Nephron (organoid): ENCODE data around the gene EMX1.

ENCODE experiments used
- H3K27ac Mint-ChIP-seq, 3 experiments: 2 replicates each; pipeline ENCODE4 v1.8.0; 2020; ENCODE audit warnings: mixed read lengths in 3 of 3, mild to moderate bottlenecking in 2 of 3, moderate library complexity in 1 of 3
- H3K27me3 Mint-ChIP-seq: 2 replicates; pipeline ENCODE4 v1.8.0; 2021; ENCODE audit warnings: low read depth, mild to moderate bottlenecking, moderate library complexity, mixed read lengths
- H3K36me3 Mint-ChIP-seq: 2 replicates; pipeline ENCODE4 v1.8.0; 2020; ENCODE audit warnings: low read depth, mixed read lengths
- H3K4me1 Mint-ChIP-seq: 2 replicates; pipeline ENCODE4 v1.8.0; 2020; ENCODE audit warnings: mixed read lengths
- H3K4me3 Mint-ChIP-seq, 3 experiments: 2 replicates each; pipeline ENCODE4 v1.8.0; 2020; ENCODE audit warnings: mild to moderate bottlenecking in 3 of 3, mixed read lengths in 3 of 3, moderate library complexity in 2 of 3
- H3K9me3 Mint-ChIP-seq: 2 replicates; pipeline ENCODE4 v1.8.0; 2020; ENCODE audit warnings: mixed read lengths
- CTCF ChIP-seq, 3 experiments: fragments of 200-600 bp; sonication (generic); IDR thresholded peaks; one replicate each; pipeline ENCODE4 v1.5.0; 2021; ENCODE audit warnings: antibody characterized with exemption in 3 of 3; ENCODE audit not compliant: unreplicated experiment in 3 of 3

Gene EMX1

GRCh38 chr2:72934683-72935610, 17.6 kb downstream of the EMX1 start:
- Mint-ChIP-seq H3K27ac (no peak overlapping the region), H3K4me1 (no peaks in the 10 kb centered on the region), H3K27me3 (peaks cover 20% of the 10 kb centered on the region), H3K4me3 (no peak overlapping the region), H3K9me3 (no peaks in the 10 kb centered on the region), H3K36me3 (peaks cover 5% of the 10 kb centered on the region)
- TF ChIP-seq CTCF (IDR thresholded peaks at IDR 0.05; ENCODE audit: unreplicated experiment in 3 of 3) = no peak

GRCh38 chr2:72935611-72935957, 18.3 kb downstream of the EMX1 start:
- H3K4me3 Mint-ChIP-seq = no peak overlapping the region
- peaks cover 5% of the 10 kb centered on the region for H3K36me3 Mint-ChIP-seq
- H3K4me1 Mint-ChIP-seq = no peaks in the 10 kb centered on the region
- no peaks in the 10 kb centered on the region for H3K9me3 Mint-ChIP-seq
- no peak for TF ChIP-seq CTCF (IDR thresholded peaks at IDR 0.05; ENCODE audit: unreplicated experiment in 3 of 3)
- peaks cover 25% of the 10 kb centered on the region for H3K27me3 Mint-ChIP-seq
- H3K27ac Mint-ChIP-seq = peak overlapping the region in 1 of 3 experiments; percentile 50

- TF ChIP-seq CTCF (IDR thresholded peaks at IDR 0.05; ENCODE audit: unreplicated experiment in 3 of 3) = no peak
- Mint-ChIP-seq H3K9me3 (no peaks in the 10 kb centered on the region), H3K27ac (no peak overlapping the region), H3K36me3 (peaks cover 5% of the 10 kb centered on the region), H3K4me1 (no peaks in the 10 kb centered on the region), H3K27me3 (peaks cover 25% of the 10 kb centered on the region), H3K4me3 (no peak overlapping the region)
Observed at GRCh38 chr2:72936660-72937355, 19.5 kb downstream of the EMX1 start.

- H3K27ac Mint-ChIP-seq = no peak overlapping the region
- no peaks in the 10 kb centered on the region for H3K4me1 Mint-ChIP-seq
- no peaks in the 10 kb centered on the region for H3K9me3 Mint-ChIP-seq
- no peak overlapping the region for H3K4me3 Mint-ChIP-seq
- H3K36me3 Mint-ChIP-seq = peaks cover 5% of the 10 kb centered on the region
- no peak for TF ChIP-seq CTCF (IDR thresholded peaks at IDR 0.05; ENCODE audit: unreplicated experiment in 3 of 3)
- H3K27me3 Mint-ChIP-seq = peaks cover 21% of the 10 kb centered on the region
Observed at GRCh38 chr2:72937356-72937669, 20.0 kb downstream of the EMX1 start.

GRCh38 chr2:72938455-72938854, 21.1 kb downstream of the EMX1 start:
- Mint-ChIP-seq H3K4me1 (no peaks in the 10 kb centered on the region), H3K36me3 (peaks cover 5% of the 10 kb centered on the region), H3K4me3 (no peak overlapping the region), H3K27ac (no peak overlapping the region), H3K27me3 (peaks cover 19% of the 10 kb centered on the region), H3K9me3 (no peaks in the 10 kb centered on the region)
- no peak for TF ChIP-seq CTCF (IDR thresholded peaks at IDR 0.05; ENCODE audit: unreplicated experiment in 3 of 3)
